Prostate gland (tissue), 2 donors: ENCODE measurements around the gene IL20. TPM values are rescaled to one million over a fixed set of nuclear protein-coding genes. Genes with fewer than 3 reads are reported as not detected.

ENCODE experiments used
- DNase-seq: peaks from one replicate; pipeline ENCODE4 v3.0.0-alpha.2; 2019; ENCODE audit warnings: low spot score
- H3K27ac ChIP-seq, 2 donors: fragments of 200-600 bp; sonication (generic); 2 replicates each; pipeline ENCODE4 v1.5.1; 2017 to 2019
- H3K27me3 ChIP-seq: fragments of 200-600 bp; sonication (generic); replicated peaks from 2 replicates; pipeline ENCODE4 v1.5.1; 2019; ENCODE audit not compliant: insufficient read depth
- H3K36me3 ChIP-seq, 2 donors: fragments of 200-600 bp; sonication (generic); 1 replicate in 1 of 2; 2 replicates in 1 of 2; pipeline versions ENCODE4 v1.5.1 to v1.8.1; 2017 to 2019
- H3K4me1 ChIP-seq: fragments of 200-600 bp; sonication (generic); replicated peaks from 2 replicates; pipeline ENCODE4 v1.5.1; 2019
- H3K4me3 ChIP-seq, 2 donors: fragments of 200-600 bp; sonication (generic); 2 replicates each; pipeline ENCODE4 v1.5.1; 2017 to 2019
- H3K9me3 ChIP-seq: fragments of 200-600 bp; sonication (generic); 2 replicates; pipeline ENCODE4 v1.5.1; 2017
- POLR2A ChIP-seq: fragments of 450-650 bp; IDR thresholded peaks from one replicate; pipeline ENCODE4 v1.6.1; 2016; ENCODE audit warnings: antibody characterized with exemption, mild to moderate bottlenecking
- POLR2AphosphoS5 ChIP-seq: sonication (generic); formaldehyde crosslinking; IDR thresholded peaks from one replicate; pipeline ENCODE4 v1.6.1; 2017; ENCODE audit warnings: antibody characterized with exemption
- WGBS: methylation state at CpG from one replicate; pipeline ENCODE4 v1.1.5; 2018; 5-methylcytosine and 5-hydroxymethylcytosine counted together
- intact Hi-C: fragments of 100-400 bp; cut with DNase I; formaldehyde crosslinking; loops from one replicate; pipeline ENCODE4 v1.14.2; 2022
- total RNA-seq, 2 donors: library from RNA; depleted of rRNA; stranded (reverse); fragments of >200 nt; gene quantifications; one replicate each; pipeline ENCODE4 v1.1.0, GENCODE V29; 2016
- TF ChIP-seq, protein P1 (sequence below), 4 experiments: fragments of 200-600 bp in 2 of 4; fragments of 450-650 bp in 2 of 4; sonication (generic) in 2 of 4; IDR thresholded peaks; 1 replicate in 3 of 4; 2 replicates in 1 of 4; pipeline ENCODE4 v1.5.1; 2016 to 2019; ENCODE audit warnings: antibody characterized with exemption in 4 of 4, mild to moderate bottlenecking in 2 of 4, moderate library complexity in 2 of 4

Gene IL20
- total RNA-seq, 2 donors from 2014 or later, result not detected

DNA sequence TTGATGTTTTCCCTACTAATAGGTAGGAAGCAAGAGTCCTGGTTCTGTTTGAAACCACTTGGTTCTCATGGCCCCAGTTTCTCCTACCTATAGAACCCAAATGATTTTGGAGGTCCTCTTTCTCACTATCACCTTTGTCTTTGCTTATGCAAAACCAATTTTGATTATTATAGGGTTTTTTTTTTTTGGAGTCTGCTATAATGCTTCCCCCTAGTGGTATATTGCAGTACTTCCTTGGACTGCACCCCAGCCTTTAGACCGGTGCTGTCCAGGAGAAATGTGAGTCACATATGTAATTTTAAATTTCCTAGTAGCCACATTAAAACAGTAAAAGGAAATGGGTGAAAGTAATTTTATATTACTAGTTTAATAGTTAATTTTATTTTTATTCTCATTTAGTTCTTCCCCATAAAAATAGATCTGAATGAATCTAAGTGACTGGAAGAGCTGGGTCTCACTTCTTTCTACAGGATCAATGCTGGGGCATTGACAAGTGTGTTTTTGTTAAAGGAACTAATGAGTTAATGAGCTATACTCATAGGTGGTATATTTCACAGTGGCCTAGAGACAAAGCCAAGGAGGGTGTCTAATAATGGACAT, 45.7 kb downstream of the IL20 start:
- peak; percentile 39 for DNase-seq
- Histone ChIP-seq H3K27me3 (no peaks in the 10 kb centered on the region), H3K27ac (no peak overlapping the region), H3K4me3 (no peak overlapping the region), H3K4me1 (no peaks in the 10 kb centered on the region), H3K36me3 (no peaks in the 10 kb centered on the region), H3K9me3 (no peaks in the 10 kb centered on the region)
- intact Hi-C loops, result loop anchor here (2.0 kb wide), 1 partner anchor 46 kb away; the partner anchor contains the start of gene IL20
- 0% methylated on average over 1 of the region's 1 CpG for WGBS
- no peak for TF ChIP-seq POLR2AphosphoS5
- TF ChIP-seq, protein P1, sequence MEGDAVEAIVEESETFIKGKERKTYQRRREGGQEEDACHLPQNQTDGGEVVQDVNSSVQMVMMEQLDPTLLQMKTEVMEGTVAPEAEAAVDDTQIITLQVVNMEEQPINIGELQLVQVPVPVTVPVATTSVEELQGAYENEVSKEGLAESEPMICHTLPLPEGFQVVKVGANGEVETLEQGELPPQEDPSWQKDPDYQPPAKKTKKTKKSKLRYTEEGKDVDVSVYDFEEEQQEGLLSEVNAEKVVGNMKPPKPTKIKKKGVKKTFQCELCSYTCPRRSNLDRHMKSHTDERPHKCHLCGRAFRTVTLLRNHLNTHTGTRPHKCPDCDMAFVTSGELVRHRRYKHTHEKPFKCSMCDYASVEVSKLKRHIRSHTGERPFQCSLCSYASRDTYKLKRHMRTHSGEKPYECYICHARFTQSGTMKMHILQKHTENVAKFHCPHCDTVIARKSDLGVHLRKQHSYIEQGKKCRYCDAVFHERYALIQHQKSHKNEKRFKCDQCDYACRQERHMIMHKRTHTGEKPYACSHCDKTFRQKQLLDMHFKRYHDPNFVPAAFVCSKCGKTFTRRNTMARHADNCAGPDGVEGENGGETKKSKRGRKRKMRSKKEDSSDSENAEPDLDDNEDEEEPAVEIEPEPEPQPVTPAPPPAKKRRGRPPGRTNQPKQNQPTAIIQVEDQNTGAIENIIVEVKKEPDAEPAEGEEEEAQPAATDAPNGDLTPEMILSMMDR (IDR thresholded peaks at IDR 0.05), result peak; percentile 67 to 89 (median 80)

GRCh38 chr1:206912445-206913095, 47.1 kb downstream of the IL20 start:
- no peaks in the 10 kb centered on the region for H3K36me3 ChIP-seq
- 20% methylated on average over 7 of the region's 7 CpGs for WGBS
- no peaks in the 10 kb centered on the region for H3K4me1 ChIP-seq
- H3K27ac ChIP-seq, result no peak overlapping the region
- no peak overlapping the region for H3K4me3 ChIP-seq
- peak; percentile 78 for DNase-seq
- no peaks in the 10 kb centered on the region for H3K27me3 ChIP-seq
- intact Hi-C loops, result loop anchor here (2.0 kb wide), 2 partner anchors 178 to 278 kb away; partner anchors contain the start of gene DYRK3
- TF ChIP-seq, protein P1 (IDR thresholded peaks at IDR 0.05), result peak; percentile 85 to 92 (median 90)
- peak; percentile 67 for TF ChIP-seq POLR2AphosphoS5
- no peak for TF ChIP-seq POLR2A
- H3K9me3 ChIP-seq, result no peaks in the 10 kb centered on the region

DNA sequence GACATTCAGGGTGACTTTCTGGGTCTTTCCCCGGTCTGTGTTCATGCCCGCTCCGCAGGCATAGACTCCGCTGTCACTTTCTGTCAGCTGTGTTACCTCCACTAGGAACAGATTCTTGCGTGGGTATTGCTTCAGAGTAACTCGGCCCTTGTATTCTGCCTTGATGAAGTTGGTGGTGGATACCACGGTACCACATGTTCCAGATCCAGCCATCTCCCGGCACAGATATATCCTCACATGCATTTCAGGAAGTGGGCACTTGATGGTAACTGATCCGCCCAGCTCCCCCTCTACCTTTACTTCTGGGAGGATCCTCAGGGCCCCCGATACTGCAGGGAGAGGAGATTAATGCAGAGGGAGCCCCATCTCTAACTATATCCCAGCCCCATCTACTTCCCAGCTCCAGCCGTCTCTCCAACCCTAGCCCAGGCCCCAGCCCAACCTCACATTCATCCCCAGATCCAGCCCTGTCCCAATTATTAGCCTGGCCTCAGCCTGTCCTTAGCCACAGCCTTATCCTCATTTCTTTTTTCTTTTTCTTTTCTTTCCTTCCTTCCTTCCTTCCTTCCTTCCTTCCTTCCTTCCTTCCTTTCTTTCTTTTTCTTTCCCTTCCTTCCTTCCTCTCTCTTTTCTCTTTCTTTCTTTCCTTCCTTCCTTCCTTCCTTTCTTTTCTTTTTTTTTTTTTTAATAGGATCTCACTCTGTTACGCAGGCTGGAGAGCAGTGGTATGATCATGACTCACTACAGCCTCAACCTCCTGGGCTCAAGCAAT, 48.5 kb downstream of the IL20 start:
- WGBS, result 85% methylated on average over 12 of the region's 12 CpGs
- no peaks in the 10 kb centered on the region for H3K27me3 ChIP-seq
- intact Hi-C loops, result loop anchor here (2.0 kb wide), 2 partner anchors 179 to 279 kb away; partner anchors contain the start of gene DYRK3

GRCh38 chr1:206915030-206915735, 49.8 kb downstream of the IL20 start:
- intact Hi-C loops, result no loop called here
- Histone ChIP-seq H3K4me3 (no peak overlapping the region), H3K36me3 (no peaks in the 10 kb centered on the region), H3K27me3 (no peaks in the 10 kb centered on the region), H3K27ac (no peak overlapping the region), H3K9me3 (no peaks in the 10 kb centered on the region), H3K4me1 (no peaks in the 10 kb centered on the region)
- no peak for DNase-seq
- WGBS, result 85% methylated on average over 15 of the region's 15 CpGs
- TF ChIP-seq POLR2AphosphoS5 (no peak), POLR2A (no peak)
- TF ChIP-seq, protein P1 (IDR thresholded peaks at IDR 0.05), result no peak

More for the DNA sequence above, 48.5 kb downstream of the IL20 start:
- Histone ChIP-seq H3K4me3 (no peak overlapping the region), H3K27ac (no peak overlapping the region), H3K9me3 (no peaks in the 10 kb centered on the region), H3K4me1 (no peaks in the 10 kb centered on the region), H3K36me3 (no peaks in the 10 kb centered on the region)
- DNase-seq, result no peak
- TF ChIP-seq, protein P1 (IDR thresholded peaks at IDR 0.05), result no peak
- TF ChIP-seq POLR2AphosphoS5 (no peak), POLR2A (no peak)
